NCI-H1436 treated with DMSO at 0.1 percent for 48 hours (cell line): ENCODE data around the gene SKIL.
"Not testable (repeated sequence)": the region's sequence is repeated elsewhere in the genome, so short reads cannot be mapped to it uniquely, and the experiment has no call there.

Experiments used
- DNase-seq: peaks from one replicate; lab custom pipeline; 2025; lab: John Stamatoyannopoulos, UW

Gene SKIL, protein sequence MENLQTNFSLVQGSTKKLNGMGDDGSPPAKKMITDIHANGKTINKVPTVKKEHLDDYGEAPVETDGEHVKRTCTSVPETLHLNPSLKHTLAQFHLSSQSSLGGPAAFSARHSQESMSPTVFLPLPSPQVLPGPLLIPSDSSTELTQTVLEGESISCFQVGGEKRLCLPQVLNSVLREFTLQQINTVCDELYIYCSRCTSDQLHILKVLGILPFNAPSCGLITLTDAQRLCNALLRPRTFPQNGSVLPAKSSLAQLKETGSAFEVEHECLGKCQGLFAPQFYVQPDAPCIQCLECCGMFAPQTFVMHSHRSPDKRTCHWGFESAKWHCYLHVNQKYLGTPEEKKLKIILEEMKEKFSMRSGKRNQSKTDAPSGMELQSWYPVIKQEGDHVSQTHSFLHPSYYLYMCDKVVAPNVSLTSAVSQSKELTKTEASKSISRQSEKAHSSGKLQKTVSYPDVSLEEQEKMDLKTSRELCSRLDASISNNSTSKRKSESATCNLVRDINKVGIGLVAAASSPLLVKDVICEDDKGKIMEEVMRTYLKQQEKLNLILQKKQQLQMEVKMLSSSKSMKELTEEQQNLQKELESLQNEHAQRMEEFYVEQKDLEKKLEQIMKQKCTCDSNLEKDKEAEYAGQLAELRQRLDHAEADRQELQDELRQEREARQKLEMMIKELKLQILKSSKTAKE

DNA sequence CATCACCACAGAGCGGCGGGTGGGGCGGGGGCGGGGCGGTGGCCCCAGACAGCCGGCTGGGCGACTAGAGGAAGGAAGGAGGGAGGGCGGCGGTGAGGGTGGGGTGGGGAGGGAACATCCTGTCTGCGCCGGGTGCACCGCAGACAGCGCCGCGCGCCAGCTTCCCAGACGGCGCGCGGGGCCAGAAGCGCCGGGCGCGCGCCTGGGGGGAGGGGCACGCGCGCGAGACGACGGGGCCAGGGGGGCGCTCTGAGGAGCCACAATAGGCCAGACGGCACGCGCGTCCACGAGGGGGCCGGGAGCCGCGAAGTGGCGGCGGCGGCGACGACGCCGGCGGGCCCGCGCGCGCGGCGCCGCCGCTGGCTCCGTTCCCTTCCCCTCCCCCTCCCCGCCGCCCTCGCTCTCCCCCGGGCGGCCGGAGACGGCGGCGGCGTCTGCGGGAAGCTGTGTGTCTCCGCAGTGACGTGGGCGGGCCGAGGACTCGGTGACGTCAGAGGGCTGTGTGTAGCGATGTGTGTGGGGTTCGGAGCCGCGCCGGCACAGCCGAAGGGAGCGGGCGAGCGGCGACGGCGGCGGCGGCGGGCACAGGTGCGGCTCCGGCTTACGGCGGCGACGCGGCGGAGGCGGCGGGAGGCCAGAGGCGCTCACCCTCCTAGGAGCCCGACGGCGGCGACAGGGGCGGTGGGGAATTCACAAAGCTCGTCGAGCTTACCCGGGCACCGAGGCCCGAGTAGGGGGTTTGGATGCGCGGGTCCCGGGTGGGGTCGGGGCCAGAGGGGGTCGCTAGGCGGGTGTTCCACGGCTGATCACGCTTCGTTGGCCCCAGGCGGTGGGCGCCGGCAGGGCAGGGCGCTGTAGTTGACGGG lies at the start of gene SKIL:
Gene SKIL, plus strand, starts transcription at position 540 of the 866 bp plus-strand sequence. CDS start 2,617 bp downstream, outside the sequence.
- DNase-seq, result peak; percentile 80

DNA sequence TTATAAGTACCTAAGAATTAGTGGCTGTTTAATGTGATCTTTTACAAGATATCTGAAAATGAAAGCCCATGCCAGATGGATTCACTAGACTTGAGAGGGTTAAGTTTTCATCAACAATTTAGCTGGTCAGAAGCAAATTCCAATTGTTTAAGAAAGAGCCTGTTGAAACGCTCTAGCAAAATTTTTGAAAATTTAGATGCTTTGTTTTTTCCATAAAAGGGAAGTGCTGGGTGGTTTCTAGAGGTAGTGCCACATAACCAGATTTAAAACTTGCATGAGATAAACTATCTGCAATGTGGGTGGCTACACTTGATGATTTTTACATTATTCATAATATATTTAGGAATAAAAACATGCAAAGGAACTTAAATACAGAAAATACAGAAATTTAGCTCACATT lies 48.5 kb upstream of the SKIL start:
- no peak for DNase-seq

DNA sequence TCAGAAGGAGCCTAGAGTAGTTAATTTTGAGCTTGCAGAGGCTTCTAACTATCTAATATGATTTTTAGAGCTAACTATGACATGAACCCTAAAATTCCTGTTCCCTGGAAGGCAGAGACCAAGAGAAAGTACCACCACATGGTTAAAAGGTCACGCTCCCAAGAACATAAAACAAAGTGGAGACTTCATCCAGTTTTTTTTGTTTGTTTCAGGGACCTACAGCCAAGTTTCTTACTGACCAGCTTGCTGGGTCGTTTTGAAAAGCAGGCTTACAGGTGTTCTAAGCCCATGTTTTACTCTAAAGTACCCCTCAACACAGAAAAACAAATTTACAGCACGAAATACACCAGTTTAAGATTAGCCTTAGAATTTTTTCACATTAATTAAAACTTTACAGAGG lies 39.6 kb upstream of the SKIL start:
- DNase-seq, result no peak

DNA sequence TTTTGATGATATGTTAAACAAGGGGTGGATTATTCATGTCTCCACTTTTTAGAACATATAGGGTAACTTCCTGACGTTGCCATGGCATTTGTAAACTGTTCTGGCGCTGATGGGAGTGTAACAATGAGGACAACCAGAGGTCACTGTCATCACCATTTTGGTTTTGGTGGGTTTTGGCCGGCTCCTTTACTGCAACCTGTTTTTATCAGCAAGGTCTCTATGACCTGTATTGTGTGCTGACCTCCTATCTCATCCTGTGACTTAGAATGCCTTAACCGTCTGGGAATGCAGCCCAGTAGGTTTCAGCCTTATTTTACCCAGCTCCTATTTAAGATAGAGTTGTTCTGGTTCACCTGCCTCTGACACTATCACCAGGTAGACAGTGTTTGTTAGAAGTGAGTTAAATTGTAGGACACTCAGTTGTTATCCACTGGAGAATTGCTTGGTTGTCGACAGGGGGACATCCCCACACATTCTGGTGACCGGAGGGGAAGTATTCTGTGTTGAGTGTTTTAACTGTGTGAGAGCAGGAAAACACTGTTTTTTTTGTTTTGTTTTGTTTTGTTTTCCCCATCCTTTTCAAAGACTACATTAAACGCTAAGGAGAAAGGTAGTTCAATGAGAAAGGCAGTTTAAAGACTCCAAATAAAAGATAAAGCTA lies 36.9 kb upstream of the SKIL start:
- DNase-seq, result no peak

DNA sequence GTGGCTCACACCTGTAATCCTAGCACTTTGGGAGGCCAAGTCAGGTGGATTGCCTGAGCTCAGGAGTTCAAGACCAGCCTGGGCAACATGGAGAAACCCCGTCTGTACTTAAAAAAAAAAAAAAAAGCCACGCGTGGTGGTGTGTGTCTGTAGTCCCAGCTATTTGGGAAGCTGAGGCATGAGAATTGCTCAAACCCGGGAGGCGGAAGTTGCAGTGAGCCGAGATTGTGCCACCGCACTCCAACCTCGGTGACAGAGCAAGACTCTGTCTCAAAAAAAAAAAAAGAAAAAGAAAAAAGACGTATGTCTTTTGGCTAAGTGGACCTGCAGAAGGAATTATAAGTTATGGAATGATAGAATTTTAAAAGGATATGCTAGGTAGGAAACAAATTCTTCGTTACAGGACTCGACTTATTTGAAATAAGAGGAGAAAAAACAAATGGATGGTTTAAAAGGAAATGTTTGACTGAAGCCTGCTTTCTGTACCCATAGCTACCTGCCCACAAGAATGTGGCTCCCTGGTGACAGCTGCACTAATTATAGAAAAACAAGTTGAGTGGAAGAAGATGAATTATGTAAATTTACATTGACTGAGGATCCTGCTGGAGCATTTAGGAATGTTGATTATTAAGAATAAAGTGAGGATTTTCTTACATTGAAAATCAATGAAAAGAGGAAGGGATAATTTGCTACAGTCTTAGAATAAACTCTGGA lies 36.0 kb upstream of the SKIL start:
- no peak for DNase-seq

DNA sequence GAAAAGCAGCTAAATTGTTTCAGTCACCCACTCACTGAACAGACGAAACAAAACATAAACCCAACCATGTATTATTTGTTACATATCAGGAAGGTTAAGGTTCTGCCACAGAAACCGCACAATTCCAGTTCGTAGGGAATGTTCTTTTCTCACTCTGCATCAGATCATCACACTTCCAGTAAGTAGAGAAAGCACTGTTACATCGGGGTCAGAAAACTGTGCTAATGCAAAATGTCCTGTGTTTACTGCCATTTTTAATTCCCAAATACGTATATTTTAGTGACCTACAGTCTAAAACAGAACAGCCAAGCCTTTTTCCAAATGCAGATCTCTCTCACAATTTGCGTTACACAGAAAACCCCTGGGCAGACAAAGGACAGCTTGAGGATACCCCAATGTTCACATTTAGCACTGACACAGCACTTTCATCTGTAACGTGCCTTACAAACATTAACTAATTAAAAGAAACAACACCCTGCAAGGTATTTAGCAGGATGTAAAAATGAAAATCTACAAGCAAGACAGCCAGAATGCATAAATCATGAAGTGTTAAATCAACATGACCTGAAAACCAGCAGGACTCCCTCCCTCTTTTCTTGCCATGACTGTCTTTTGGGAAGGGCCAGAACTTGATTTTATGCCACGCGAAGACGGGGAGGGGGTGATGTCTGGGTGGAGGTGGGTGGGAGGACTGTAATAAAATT lies 34.8 kb upstream of the SKIL start:
- DNase-seq, result no peak

DNA sequence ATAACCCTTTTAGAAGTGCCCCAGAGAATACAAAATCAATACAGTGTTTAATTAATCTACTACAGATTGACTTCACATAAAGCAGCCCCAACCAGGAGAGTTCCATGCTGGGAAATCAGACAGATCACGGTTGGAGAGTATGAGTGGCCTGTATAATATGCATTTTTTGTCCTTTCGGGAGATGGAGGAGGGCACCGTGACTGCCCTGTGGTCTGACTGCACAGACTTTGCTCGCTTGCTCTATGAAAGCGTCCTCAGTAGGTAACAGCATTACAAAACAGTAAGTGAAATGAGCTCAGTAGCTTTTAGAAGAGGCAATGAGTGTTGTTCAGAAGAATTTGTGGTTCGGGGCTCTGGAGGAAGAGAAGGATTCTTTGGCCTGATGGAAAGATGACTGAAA lies 34.2 kb upstream of the SKIL start:
- DNase-seq, result no peak

DNA sequence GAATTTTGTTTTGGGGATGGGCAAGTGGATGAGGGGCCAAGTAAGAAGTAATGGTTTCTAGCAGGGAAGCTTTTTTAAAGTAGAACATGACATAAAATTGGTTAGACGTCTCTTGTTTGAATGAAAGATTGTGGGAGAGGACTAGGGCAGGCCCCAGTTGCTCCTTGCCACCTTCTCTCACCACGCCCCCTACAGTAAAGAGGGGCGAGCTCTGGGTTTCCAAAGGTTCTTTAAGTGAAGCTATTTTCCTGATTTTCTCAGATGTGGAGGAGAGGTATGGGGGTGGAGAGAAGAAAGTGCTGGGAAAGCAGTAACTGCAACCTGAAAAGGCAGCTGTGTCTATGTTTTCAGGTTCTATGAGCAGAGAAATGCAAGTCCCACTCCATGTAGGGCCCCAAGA lies 32.6 kb upstream of the SKIL start:
- DNase-seq, result no peak

DNA sequence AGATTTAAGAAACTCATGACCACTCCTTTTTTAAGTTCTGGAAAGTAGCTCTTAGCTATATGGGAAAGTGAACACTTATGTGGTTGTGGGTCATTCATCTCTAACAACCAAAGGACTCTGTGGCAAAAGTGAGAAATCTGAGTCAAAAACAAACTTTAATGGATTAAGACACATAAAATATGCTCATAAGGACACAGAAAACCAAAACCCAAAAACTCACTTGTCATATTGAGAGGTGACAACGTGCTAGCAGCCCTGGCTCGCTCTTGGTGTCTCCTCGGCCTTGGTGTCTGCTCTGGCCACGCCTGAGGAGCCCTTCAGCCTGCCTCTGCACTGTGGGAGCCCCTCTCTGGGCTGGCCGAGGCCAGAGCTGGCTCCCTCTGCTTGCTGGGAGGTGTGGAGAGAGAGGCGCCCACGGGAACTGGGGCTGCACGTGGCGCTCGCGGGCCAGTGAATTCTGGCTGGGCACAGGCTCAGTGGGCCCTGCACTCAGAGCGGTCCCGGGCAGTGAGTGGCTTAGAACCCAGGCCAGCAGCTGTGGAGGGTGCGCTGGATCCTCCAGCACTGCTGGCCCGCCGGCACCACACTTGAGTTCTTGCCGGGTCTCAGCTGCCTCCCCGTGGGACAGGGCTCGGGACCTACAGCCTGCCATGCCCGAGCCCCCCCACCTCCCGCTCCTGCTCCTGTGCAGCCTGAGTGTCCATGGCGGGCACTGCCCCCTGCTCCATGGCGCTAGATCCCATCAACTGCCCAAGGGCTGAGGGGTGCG lies 30.3 kb upstream of the SKIL start:
- DNase-seq, result no peak

DNA sequence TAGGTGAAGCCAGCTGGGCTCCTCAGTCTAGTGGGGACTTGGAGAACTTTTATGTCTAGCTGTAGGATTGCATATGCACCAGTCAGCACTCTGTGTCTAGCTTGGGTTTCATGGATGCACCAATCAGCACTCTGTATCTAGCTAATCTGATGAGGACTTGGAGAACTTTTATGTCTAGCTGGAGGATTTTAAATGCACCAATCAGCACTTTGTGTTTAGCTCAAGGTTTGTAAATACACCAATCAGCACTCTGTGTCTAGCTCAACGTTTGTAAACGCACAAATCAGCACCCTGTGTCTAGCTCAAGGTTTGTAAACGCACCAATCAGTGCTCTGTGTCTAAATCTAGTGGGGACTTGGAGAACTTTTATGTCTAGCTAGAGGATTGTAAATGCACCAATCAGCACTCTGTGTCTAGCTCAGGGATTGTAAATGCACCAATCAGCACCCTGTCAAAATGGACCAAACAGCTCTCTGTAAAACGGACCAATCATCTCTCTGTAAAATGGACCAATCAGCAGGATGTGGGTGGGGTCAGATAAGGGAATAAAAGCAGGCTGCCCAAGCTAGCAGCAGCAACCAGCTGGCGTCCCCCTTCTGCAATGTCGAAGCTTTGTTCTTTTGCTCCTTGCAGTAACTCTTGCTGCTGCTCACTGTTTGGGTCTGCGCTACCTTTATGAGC lies 29.5 kb upstream of the SKIL start:
- DNase-seq, result not testable (repeated sequence)

DNA sequence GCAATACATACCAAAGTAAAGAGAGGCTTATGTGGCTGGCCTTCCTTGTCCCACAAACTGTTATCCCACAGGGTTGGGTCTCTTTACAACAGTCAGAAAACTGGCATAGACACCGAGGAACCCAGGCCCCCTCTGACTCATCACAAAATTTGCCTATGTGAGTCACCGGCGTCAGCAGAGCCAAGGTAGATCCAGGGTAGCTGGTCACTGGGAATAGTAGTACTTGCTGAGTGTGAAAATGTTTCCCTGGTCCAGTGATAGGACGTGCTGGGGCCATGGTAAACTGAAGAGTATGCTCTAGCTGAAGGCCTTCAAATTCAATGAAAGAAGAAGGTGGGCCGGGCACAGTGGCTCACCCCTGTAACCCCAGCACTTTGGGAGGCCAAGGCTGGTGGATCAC lies 27.1 kb upstream of the SKIL start:
- DNase-seq, result no peak

DNA sequence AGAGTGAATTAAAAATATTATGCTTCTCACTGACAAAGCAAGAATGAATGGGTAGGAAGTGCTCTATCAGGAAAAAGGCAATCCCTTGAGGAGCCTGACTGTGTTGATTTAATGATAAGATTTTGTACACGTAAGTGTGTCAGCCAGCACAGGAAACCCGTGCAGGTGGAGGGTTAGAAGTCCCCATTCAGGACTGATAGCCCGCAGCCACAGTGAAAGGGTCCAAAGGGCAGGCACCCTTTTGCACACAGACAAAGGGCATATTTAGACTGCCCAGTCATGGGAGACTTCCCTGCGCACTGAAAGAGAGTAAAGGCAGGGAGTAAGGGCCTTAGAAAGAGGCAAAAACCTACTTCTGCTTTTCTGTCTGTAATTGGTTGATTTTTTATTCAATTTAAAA lies 26.4 kb upstream of the SKIL start:
- DNase-seq, result peak; percentile 81

DNA sequence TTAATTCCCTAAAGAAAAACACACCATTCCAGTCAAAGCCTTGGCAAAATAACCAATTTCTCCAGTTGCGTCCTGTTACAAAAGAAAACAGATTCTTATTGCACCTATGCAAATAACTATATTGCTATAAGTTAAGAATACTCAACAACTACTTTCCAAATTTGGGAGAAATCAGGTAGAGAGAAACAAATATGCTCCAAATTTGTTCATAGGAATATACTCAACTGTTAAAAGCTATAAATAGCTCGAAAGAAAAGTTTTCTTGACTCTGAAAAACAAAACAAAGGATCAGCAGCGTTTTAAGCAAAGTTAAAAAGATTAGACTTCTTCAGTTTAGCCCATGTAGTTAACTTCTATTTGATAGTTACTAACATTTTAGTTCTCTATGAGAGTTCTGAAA lies 20.1 kb upstream of the SKIL start:
- DNase-seq, result no peak

DNA sequence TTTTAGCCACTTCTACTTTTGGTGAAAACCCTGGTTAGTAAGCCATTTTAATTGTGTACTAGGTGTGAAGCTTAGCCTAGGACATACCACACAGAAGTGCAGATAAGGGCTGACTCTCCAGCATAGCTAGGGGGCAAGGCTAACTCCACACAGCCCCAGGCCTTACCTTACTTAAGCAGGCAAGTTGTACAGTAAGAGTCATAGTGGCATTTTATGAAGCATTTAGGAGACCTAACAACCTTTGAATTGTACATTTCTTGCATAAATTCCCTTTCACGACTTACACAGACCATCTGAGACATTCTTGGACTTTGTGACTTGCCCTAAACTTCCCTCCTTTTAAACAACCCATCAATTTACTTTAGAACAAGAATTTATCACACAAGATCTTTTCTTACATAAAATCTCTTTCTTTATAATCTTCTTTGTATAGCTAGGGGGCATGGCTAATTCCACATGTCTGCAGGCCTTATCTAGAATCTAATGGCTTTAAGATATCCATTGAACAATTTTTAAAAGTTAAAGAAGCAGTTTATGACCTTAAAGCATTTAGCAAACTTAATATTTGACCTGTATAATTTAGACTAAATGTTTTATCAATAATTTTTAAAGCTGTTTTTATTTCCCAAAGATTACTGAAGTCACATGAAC lies 18.7 kb upstream of the SKIL start:
- no peak for DNase-seq

DNA sequence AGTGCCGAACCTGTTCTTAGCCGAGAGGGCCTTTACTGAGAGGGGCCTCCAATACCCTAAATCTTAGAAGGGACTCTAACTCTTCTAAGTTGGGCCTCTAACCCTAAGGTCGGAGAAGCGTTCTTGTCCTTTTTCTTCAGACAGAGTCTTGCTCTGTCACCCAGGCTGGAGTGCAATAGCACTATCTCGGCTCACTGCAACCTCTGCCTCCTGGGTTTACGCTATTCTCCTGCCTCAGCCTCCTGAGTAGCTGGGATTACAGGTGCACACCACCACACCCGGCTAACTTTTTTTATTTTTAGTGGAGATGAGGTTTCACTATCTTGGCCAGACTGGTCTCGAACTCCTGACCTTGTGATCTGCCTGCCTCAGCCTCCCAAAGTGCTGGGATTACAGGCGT lies 15.2 kb upstream of the SKIL start:
- DNase-seq, result not testable (repeated sequence)

DNA sequence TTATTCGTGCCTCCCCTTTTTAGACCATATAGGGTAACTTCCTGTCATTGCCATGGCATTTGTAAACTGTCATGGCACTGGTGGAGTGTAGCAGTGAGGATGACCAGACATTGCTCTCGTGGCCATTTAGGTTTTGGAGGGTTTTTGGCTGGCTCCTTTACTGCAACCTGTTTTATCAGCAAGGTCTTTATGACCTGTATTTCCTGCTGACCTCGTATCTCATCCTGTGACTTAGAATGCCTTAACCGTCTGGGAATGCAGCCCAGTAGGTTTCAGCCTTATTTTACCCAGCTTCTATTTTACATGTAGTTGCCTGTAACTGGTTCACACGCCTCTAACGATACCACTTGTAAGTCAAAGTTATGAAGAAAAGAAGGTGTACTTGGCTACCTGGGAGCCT lies 13.7 kb upstream of the SKIL start:
- DNase-seq, result not testable (repeated sequence)

DNA sequence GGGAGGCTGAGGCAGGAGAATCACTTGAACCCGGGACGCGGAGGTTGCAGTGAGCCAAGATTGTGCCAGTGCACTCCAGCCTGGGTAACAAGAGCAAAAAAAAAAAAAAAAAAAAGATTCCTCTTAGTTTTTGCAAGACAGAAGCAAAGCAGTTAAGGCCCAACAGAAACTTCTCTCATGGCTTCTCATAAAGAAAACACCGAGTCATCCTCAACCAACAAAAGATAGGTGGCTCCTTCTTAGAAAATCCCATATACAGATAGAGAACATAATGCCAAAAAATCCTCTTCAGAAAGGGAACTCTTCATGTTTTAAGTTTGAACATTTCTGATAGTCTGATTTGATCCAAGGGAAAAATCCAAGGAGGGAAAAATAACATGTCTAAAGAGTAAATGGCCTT lies 12.5 kb upstream of the SKIL start:
- DNase-seq, result no peak

DNA sequence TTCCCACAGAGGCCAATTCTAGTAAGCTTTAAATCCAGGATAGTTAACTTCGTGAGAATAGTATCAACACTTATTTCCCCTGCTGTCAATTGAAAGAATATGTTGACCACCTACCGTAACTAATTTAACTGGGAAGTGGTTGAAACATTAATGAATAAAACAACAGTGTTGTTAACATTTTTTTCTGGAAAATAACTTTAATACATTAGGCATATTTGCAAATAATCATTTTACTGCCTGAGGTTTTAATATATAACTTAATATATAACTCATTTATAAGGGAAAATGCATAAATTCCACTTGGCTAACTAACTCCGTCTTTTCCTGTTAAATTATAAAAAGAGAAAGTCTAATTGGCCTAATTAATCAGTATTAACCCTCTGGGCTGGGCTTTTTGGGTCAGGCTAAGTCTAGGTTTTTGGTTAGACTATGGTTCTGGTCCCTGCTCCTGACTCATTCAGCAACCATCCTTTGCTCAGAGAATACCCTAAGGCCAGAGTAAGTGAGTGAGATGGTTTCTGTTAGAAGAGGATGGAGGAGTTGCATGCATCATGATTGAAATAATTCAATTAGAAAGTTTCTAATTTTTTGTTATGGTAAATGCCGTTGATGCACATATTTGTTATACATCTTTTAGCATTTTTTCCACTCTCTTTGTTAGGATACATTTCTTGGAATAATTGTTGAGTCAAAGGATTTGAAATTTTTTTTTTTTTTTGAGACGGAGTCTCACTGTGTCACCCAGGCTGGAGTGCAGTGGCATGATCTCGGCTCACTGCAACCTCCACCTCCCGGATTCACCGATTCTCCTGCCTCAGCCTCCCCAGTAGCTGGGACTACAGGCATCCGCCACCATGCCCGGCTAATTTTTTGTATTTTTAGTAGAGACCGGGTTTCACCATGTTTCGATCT lies 10.8 kb upstream of the SKIL start:
- DNase-seq, result no peak
